WTC11 (cell line): ENCODE measurements around the gene PLA2G4E. TPM values are rescaled to one million over a fixed set of nuclear protein-coding genes. Genes with fewer than 3 reads are reported as not detected.

ENCODE experiments used
- ATAC-seq: fragments of 200-7000 bp; cut with Tn5 transposase; 2 replicates; pipeline ENCODE4 v1.10.0; 2021; ENCODE audit warnings: mild to moderate bottlenecking, moderate library complexity
- CTCF ChIA-PET: fragments of 300-600 bp; sonication (Branson Sonifier 250); formaldehyde crosslinking; loops from one replicate; lab custom pipeline; 2021; ENCODE audit warnings: antibody characterized with exemption; lab: Charles Lee
- POLR2A ChIA-PET: fragments of 350-600 bp; sonication (Branson Sonifier 250); formaldehyde crosslinking; loops from one replicate; lab custom pipeline; 2021; ENCODE audit warnings: antibody characterized with exemption; lab: Charles Lee
- DNase-seq: peaks from one replicate; pipeline ENCODE4 v3.0.0; 2021; ENCODE audit warnings: low spot score
- H3K27ac Mint-ChIP-seq: 2 replicates; pipeline ENCODE4 v1.8.0; 2021; ENCODE audit warnings: mixed read lengths
- H3K27me3 Mint-ChIP-seq: 2 replicates; pipeline ENCODE4 v1.8.0; 2021; ENCODE audit warnings: low read depth, mild to moderate bottlenecking, moderate library complexity, mixed read lengths
- H3K36me3 Mint-ChIP-seq: 2 replicates; pipeline ENCODE4 v1.8.0; 2021; ENCODE audit warnings: mixed read lengths
- H3K4me1 Mint-ChIP-seq: 2 replicates; pipeline ENCODE4 v1.8.0; 2022; ENCODE audit warnings: mixed read lengths
- H3K4me3 Mint-ChIP-seq: 2 replicates; pipeline ENCODE4 v1.8.0; 2021; ENCODE audit warnings: mild to moderate bottlenecking, moderate library complexity, mixed read lengths
- H3K9me3 Mint-ChIP-seq: 2 replicates; pipeline ENCODE4 v1.8.0; 2021; ENCODE audit warnings: mixed read lengths
- ARID4B ChIP-seq: sonication (generic); formaldehyde crosslinking; IDR thresholded peaks from 2 replicates; pipeline ENCODE4 v1.8.0; 2023; ENCODE audit warnings: missing genetic modification reagents, mild to moderate bottlenecking, borderline replicate concordance
- ELF4 ChIP-seq: sonication (generic); formaldehyde crosslinking; IDR thresholded peaks from 2 replicates; pipeline ENCODE4 v1.8.1; 2022; ENCODE audit warnings: low read depth, mild to moderate bottlenecking, moderate library complexity, missing genetic modification reagents
- FOXJ3 ChIP-seq: sonication (generic); formaldehyde crosslinking; IDR thresholded peaks from 2 replicates; pipeline ENCODE4 v1.9.0; 2021; ENCODE audit warnings: missing genetic modification reagents, mild to moderate bottlenecking, borderline replicate concordance
- GABPB1 ChIP-seq: sonication (generic); formaldehyde crosslinking; IDR thresholded peaks from 2 replicates; pipeline ENCODE4 v1.8.1; 2023; ENCODE audit warnings: mild to moderate bottlenecking, missing genetic modification reagents
- HMGA2 ChIP-seq: fragments of 250-450 bp; sonication (Bioruptor Pico); IDR thresholded peaks from 2 replicates; pipeline ENCODE4 v1.4.0; 2021; ENCODE audit warnings: mild to moderate bottlenecking, moderate library complexity
- IRF2 ChIP-seq: sonication (generic); formaldehyde crosslinking; IDR thresholded peaks from 2 replicates; pipeline ENCODE4 v1.8.0; 2022; ENCODE audit warnings: low read depth, missing genetic modification reagents, borderline replicate concordance
- SMAD4 ChIP-seq: sonication (generic); formaldehyde crosslinking; IDR thresholded peaks from 2 replicates; pipeline ENCODE4 v1.8.0; 2022; ENCODE audit warnings: mild to moderate bottlenecking, missing genetic modification reagents
- SP1 ChIP-seq: sonication (generic); formaldehyde crosslinking; conservative IDR thresholded peaks from 2 replicates; pipeline ENCODE4 v1.8.1; 2022; ENCODE audit warnings: missing genetic modification reagents
- TEAD4 ChIP-seq: sonication (generic); formaldehyde crosslinking; IDR thresholded peaks from 2 replicates; pipeline ENCODE4 v1.8.0; 2022; ENCODE audit warnings: mild to moderate bottlenecking, missing genetic modification reagents
- USF1 ChIP-seq: sonication (generic); formaldehyde crosslinking; IDR thresholded peaks from 2 replicates; pipeline ENCODE4 v1.8.0; 2022; ENCODE audit warnings: mild to moderate bottlenecking, missing genetic modification reagents
- ZNF121 ChIP-seq: sonication (generic); formaldehyde crosslinking; IDR thresholded peaks from 2 replicates; pipeline ENCODE4 v1.8.0; 2023; ENCODE audit warnings: missing genetic modification reagents
- ZNF219 ChIP-seq: sonication (generic); formaldehyde crosslinking; IDR thresholded peaks from 2 replicates; pipeline ENCODE4 v1.8.0; 2023; ENCODE audit warnings: missing genetic modification reagents, mild to moderate bottlenecking, borderline replicate concordance
- ZNF317 ChIP-seq: sonication (generic); formaldehyde crosslinking; IDR thresholded peaks from 2 replicates; pipeline ENCODE4 v1.8.1; 2023; ENCODE audit warnings: low read depth, mild to moderate bottlenecking, moderate library complexity, missing genetic modification reagents, borderline replicate concordance
- total RNA-seq: library from RNA; stranded (reverse); gene quantifications from 3 replicates; pipeline ENCODE4 v1.2.3, GENCODE V29; 2021
- TF ChIP-seq, protein P1 (sequence below): sonication (generic); formaldehyde crosslinking; IDR thresholded peaks from 2 replicates; pipeline ENCODE4 v1.8.1; 2023; ENCODE audit warnings: mild to moderate bottlenecking, missing genetic modification reagents
- TF ChIP-seq, protein P2 (sequence below): sonication (generic); formaldehyde crosslinking; IDR thresholded peaks from 2 replicates; pipeline ENCODE4 v1.8.1; 2022; ENCODE audit warnings: mild to moderate bottlenecking, missing genetic modification reagents, moderate library complexity, borderline replicate concordance
- TF ChIP-seq, protein P3 (sequence below): sonication (generic); formaldehyde crosslinking; IDR thresholded peaks from 2 replicates; pipeline ENCODE4 v1.8.0; 2022; ENCODE audit warnings: mild to moderate bottlenecking, missing genetic modification reagents

PLA2G4E gene
- total RNA-seq, 1 experiment from 2014 or later: not detected

- TF ChIP-seq ARID4B: no peak
- TF ChIP-seq GABPB1 (CRISPR knock-in tag): no peak
- TF ChIP-seq SP1 (CRISPR knock-in tag): no peak
- TF ChIP-seq ZNF317 (CRISPR knock-in tag): no peak
- TF ChIP-seq TEAD4 (CRISPR knock-in tag): no peak
- TF ChIP-seq ZNF219: no peak
- no peak for TF ChIP-seq FOXJ3 (CRISPR knock-in tag)
- TF ChIP-seq ZNF121 (CRISPR knock-in tag): no peak
Measured at GRCh38 chr15:41965441-41966413, 55.1 kb downstream of the PLA2G4E start (continued).

- POLR2A ChIA-PET: no interaction called here
- H3K36me3 Mint-ChIP-seq: peaks cover 28% of the 10 kb centered on the region
- peaks cover 14% of the 10 kb centered on the region for H3K4me1 Mint-ChIP-seq
- ATAC-seq: no peak
- TF ChIP-seq USF1 (CRISPR knock-in tag) (no peak), HMGA2 (CRISPR knock-in tag) (no peak)
- TF ChIP-seq, protein P1, sequence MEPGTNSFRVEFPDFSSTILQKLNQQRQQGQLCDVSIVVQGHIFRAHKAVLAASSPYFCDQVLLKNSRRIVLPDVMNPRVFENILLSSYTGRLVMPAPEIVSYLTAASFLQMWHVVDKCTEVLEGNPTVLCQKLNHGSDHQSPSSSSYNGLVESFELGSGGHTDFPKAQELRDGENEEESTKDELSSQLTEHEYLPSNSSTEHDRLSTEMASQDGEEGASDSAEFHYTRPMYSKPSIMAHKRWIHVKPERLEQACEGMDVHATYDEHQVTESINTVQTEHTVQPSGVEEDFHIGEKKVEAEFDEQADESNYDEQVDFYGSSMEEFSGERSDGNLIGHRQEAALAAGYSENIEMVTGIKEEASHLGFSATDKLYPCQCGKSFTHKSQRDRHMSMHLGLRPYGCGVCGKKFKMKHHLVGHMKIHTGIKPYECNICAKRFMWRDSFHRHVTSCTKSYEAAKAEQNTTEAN (CRISPR knock-in tag): no peak
- TF ChIP-seq, protein P2, sequence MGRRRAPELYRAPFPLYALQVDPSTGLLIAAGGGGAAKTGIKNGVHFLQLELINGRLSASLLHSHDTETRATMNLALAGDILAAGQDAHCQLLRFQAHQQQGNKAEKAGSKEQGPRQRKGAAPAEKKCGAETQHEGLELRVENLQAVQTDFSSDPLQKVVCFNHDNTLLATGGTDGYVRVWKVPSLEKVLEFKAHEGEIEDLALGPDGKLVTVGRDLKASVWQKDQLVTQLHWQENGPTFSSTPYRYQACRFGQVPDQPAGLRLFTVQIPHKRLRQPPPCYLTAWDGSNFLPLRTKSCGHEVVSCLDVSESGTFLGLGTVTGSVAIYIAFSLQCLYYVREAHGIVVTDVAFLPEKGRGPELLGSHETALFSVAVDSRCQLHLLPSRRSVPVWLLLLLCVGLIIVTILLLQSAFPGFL: no peak
- TF ChIP-seq, all 79 proteins: peak for 0
- no peaks in the 10 kb centered on the region for H3K27me3 Mint-ChIP-seq
- DNase-seq: no peak
- H3K9me3 Mint-ChIP-seq: peaks cover 10% of the 10 kb centered on the region
- H3K4me3 Mint-ChIP-seq: no peak overlapping the region
- H3K27ac Mint-ChIP-seq: no peak overlapping the region
- CTCF ChIA-PET: no interaction called here
Measured at GRCh38 chr15:41961595-41962202, 59.1 kb downstream of the PLA2G4E start.

GRCh38 chr15:41961001-41961518 is 59.8 kb downstream of the PLA2G4E start:
- no peak overlapping the region for H3K4me3 Mint-ChIP-seq
- H3K27ac Mint-ChIP-seq: no peak overlapping the region; the same call in 1 of the 2 replicates
- DNase-seq: no peak
- POLR2A ChIA-PET: no interaction called here
- H3K4me1 Mint-ChIP-seq: peaks cover 15% of the 10 kb centered on the region
- H3K36me3 Mint-ChIP-seq: peaks cover 26% of the 10 kb centered on the region
- CTCF ChIA-PET: no interaction called here
- TF ChIP-seq, protein P3, sequence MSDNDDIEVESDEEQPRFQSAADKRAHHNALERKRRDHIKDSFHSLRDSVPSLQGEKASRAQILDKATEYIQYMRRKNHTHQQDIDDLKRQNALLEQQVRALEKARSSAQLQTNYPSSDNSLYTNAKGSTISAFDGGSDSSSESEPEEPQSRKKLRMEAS: no peak
- no peak for TF ChIP-seq ELF4 (CRISPR knock-in tag)
- TF ChIP-seq ARID4B: no peak
- no peak for TF ChIP-seq SMAD4 (CRISPR knock-in tag)
- no peak for TF ChIP-seq IRF2
- TF ChIP-seq, all 79 proteins: peak for 0
- Mint-ChIP-seq H3K9me3 (peaks cover 10% of the 10 kb centered on the region), H3K27me3 (no peaks in the 10 kb centered on the region)
- no peak for ATAC-seq
